ENCODE data around the gene CFAP45.
A peak's percentile ranks its signal among the peaks of the same experiment; 100 is the strongest.

CFAP45 gene

GRCh38 chr1:159923203-159924024, 23.4 kb upstream of the CFAP45 start:
- DNase-seq = peak; percentile 76

DNA sequence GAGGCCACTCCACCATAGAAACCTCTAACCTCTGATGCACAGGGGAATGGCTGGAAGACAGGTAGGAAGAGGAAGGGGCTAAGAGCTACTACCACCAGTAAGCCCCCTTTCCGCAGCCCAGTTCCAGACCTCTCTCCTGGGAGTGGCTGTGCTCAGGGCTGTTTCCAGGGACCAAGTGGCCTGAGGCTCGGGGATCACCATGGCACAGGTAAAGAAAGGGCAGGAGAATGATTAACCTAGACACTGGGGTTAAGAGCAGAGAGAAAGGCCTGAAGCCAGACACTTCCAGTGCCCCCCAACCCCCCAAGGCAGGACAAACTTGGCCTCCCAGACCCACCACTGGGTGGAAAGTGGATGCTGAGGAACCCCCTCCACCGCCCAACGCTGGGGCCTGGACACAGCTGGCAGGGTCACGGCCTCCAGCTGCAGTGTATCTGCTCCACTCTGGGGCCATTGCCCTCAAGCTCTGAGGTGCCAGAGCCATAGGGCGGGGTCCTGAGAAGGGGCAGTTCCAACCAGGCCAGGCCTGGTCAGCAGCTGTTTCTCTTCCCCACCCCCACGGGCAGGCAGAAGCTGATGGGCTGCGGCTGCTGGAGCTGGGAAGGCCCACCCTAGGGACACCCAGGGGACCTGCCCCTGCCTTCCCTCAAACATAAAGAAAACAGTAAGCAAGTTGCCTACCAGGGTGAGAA, 22.7 kb upstream of the CFAP45 start:
- no peak for DNase-seq

GRCh38 chr1:159921700-159922504, 21.9 kb upstream of the CFAP45 start:
- DNase-seq = no peak

DNA sequence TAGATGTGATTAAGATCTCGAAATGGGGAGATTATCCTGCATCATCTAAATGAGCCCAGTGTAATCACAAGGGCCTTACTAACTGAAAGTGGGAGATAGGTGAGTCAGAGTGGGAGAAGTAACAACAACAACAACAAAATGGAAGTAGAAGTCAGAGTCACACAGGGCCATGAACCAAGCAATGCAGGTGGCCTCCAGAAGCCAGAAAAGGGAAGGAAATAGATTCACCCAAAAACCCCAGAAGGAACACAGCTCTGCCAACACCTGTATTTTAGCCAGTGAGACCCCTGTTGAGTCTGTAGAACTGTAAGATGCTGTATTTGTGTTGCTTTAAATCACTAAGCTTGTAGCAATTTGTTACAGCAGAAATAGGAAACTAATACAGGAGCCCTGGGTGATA, 21.3 kb upstream of the CFAP45 start:
- DNase-seq = no peak

GRCh38 chr1:159920651-159921050, 20.7 kb upstream of the CFAP45 start:
- DNase-seq = no peak

- DNase-seq = no peak
These were observed 20.2 kb upstream of the CFAP45 start for GRCh38 chr1:159920202-159920601.

GRCh38 chr1:159919236-159919865, 19.4 kb upstream of the CFAP45 start:
- no peak for DNase-seq

DNA sequence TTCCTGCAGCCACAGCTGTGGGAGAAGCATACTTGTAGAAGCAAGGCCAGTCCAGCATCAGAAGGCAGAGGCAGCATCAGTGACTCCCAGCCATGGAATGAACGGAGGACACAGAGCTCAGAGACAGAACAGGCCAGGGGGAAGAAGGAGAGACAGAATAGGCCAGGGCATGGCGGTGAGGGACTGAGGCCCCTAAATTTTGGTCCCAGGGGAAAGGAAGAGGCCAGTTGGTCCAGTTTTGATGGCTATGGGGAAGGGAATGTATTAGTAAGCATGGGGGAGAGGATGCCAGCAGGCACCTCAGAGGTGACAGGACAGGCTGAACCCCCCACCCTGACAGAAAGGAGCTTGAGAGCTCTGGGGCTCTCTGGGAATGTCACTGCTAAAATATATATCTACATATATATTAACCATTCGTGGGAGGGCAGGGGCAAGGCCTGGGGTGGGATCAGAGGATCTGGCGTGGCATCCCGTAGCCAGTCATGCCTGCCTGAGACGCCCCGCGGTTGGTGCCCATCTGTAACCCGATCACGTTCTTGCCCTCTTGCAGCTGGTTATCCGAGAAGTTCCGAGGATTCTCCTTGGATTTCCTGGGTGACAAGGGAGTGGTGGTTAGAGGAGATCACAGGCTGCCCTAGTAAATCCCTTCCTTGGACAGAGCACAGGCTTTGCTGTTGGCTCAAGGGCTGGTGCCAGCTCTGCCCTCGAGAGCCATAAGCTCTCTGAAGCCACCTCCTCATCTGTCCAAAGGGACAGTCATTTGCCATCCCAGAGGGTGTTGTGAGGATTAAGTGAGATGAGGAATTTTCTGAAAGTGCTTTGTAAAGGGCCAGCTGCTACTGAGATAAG, 18.6 kb upstream of the CFAP45 start:
- no peak for DNase-seq

DNA sequence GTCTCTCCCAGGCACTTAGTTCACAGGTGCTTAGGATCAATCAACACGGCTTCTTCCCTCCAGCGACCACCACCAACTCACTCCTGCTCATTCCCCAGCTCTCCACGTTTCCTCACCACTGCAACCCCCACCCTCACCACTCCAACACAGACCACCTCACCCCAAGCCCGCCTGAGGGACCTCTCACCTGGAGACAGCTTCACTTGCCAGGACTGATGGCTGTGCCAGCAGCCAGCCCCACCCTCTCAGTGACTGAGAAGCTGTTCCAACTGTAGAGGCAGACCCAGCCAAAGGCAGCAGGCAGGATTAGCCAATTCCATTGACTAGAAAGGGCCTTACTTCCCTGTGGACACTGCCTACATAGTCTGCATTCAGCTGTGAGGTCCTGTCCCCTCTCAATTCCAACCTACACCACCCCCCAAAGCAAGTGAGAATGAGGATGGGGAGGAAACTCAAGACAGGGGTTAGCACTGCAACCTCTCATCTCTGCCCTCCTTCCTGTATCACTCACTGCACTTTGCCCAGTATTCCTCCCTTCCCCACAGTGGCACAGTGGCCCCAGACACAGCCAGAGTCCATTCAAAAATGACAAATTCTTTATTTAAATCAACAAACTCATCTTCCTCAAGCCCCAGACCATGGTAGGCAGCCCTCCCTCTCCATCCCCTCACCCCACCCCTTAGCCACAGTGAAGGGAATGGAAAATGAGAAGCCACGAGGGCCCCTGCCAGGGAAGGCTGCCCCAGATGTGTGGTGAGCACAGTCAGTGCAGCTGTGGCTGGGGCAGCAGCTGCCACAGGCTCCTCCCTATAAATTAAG, 17.8 kb upstream of the CFAP45 start:
- DNase-seq = no peak

- no peak for DNase-seq
These were observed 16.5 kb upstream of the CFAP45 start for GRCh38 chr1:159916242-159917051.

- DNase-seq = no peak
These were observed 15.7 kb upstream of the CFAP45 start for GRCh38 chr1:159915571-159916241.

- no peak for DNase-seq
These were observed 14.5 kb upstream of the CFAP45 start for GRCh38 chr1:159914252-159915018.

DNA sequence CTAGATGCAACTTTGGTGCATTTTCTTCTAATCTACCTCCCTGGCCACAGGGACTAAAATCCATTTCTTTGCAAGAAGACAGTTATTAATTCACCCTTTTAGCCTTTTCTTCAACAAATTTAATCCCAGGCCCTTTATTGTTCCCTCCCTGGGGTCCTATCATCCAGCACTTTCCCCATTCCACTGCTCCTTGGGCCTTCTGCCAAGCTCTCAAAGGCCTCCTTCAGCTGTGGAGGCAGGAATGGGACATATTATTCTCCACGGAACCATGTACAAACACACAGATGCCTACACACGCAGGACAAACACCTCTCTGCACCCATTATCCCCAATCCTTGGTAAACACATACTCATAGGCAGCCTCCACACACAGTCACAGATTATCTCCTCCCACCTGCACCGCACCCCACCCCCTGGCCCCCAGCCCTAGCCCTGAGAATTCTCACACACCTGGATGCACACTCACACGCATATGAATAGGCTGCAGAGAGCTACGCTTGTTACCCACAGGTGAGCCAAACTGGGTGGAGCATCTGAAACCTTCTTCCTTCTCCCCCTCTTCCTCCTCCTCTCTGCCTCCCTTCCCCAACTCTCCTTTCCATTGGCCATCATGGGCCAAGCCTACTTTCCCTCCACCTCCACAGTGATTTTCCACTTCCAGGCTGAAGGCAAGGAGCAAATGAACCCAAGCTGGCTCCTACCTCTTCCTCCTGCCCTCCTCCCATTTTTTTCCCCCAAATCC, 13.7 kb upstream of the CFAP45 start:
- no peak for DNase-seq

GRCh38 chr1:159911326-159912070, 11.5 kb upstream of the CFAP45 start:
- DNase-seq = no peak

- no peak for DNase-seq
These were observed 8.3 kb upstream of the CFAP45 start for GRCh38 chr1:159908031-159908940.

DNA sequence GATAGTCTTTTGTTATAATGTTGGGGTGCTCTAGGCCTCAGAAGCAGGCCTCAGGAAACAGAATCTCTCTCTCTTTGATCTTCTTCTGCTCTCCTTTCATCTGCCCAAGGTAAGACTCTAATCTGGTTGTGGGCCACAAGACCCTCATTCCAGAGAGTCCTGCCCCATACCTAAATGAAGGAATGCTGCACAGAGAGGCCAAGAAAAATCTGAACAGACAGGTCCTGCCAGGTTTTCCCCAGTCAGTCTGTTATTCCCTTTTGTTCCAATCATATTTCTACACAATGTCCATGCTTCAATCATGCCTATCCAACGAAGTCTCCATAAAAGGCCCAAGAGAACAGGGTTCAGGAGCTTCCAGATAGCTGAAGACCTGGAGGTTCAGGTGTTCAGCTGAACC, 7.0 kb upstream of the CFAP45 start:
- DNase-seq = no peak
